HG02642 (cell line): ENCODE results near the gene PRSS8.
A peak's percentile ranks its signal among the peaks of the same experiment; 100 is the strongest.
"Not testable (repeated sequence)": the region's sequence is repeated elsewhere in the genome, so short reads cannot be mapped to it uniquely, and the experiment has no call there.

Source experiments
- ATAC-seq: cut with Tn5 transposase; IDR thresholded peaks from one replicate; pipeline ENCODE4 v1.9.1; 2021; ENCODE audit warnings: mild to moderate bottlenecking; ENCODE audit not compliant: unreplicated experiment, poor library complexity

Gene PRSS8

GRCh38 chr16:31145398-31145990, 10.0 kb upstream of the PRSS8 start:
- ATAC-seq, result no peak

- ATAC-seq, result not testable (repeated sequence)
Measured at GRCh38 chr16:31144418-31144817, 8.9 kb upstream of the PRSS8 start.

- no peak for ATAC-seq
Measured at GRCh38 chr16:31143694-31144148, 8.2 kb upstream of the PRSS8 start.

GRCh38 chr16:31143011-31143693, 7.6 kb upstream of the PRSS8 start:
- no peak for ATAC-seq

- peak; percentile 92 for ATAC-seq
Measured at GRCh38 chr16:31142109-31143010, 6.8 kb upstream of the PRSS8 start.

DNA sequence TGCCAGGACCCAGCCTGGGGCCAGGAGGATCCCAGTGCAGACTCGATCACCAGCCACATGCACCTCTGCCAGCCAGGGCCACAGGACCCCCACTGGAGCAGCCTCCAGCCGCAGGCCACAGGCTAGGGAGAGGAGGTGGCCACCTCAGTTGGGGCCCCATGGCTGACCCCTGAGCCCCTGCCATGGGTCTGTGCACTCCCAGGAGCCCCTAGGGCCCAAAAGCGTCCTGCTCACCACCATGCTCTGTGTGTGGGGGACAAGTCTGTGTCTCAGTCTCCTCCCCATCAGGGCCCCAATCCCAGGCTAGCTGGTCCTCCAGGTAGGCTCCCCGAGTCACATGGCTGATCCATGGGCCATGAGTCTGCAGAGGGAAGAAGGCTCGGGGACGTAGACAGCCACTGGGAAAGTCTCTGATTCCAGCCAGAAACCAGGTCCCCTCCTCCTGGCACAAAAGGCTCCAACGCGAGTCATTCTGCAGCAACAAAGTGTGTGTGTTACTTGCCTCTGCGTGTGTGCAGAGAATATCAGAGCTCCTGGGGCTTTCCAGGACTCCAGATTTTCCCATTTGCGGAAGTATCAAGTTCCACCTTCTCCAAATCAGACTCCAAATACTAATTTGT, 6.1 kb upstream of the PRSS8 start:
- no peak for ATAC-seq

- ATAC-seq, result not testable (repeated sequence)
Measured at GRCh38 chr16:31141071-31141469, 5.5 kb upstream of the PRSS8 start.

DNA sequence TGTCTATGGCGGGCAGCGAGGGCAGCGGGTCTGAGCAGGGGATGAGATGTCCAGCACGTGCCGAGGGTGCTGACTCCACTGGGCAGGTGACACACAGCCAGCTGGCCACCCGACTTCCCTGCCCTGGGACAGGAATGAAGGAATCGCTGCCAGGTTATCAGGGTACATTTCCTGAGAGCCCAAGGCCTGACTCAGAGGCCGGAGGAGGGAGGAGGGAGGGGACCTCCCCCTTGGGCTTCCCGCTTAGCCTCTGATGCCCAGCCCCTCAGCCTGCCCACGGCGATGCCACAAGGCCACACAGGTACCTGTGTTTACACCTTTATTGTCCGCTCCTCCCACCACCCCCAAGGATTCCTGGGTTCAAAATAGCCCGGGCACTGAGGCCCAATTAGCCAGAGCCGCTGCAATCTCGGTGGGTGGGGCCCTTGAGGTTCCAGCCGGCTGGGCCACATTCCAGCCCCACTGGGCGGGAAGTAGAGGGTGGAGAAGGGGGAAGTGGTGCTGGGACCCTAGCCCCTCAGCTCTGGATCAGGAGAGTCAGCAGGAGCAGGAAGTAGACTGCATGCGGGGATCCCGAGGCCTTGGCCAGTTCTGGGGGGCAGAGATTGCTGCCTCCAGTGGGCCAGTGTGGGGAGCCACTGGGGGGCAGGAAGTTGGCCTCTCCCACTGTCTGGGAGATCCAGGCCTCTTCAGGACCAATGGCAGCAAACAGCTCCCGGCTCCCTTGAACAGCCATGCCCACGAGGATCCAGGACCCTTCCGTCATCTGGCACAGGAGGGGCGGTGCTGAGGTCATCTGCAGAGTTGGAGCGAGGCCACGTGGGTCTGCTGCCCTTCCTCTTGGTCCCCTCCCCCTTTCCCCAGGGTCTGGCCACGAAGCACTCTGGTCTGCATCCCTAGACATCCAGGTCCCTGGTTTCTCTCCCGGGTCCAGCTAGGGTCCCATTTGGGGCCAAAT, 3.4 kb upstream of the PRSS8 start:
- ATAC-seq, result no peak

DNA sequence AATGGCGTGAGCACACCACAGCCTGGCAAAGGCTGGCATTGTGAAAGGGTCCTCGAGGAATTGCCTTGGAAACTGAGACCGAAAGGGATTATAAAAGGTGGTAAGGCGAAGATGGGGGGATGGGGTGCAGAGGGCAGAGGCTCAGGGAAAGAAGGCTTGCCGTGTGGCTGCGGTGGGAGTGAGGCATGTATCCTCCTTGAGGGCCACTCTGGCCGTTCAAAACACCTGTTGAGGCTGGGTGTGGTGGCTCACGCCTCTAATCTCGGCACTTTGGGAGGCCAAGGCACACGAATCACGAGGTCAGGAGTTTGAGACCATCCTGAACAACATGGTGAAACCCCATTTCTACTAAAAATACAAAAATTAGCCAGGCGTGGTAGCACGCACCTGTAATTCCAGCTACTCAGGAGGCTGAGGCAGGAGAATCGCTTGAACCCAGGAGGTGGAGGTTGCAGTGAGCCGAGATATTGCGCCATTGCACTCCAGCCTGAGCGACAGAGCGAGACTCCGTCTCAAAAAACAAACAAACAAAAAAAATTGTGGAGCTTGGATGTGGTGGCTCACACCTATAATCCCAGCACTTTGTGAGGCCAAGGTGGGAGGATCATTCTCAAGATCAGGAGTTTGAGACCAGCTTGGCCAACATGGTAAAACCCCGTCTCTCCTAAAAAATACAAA, 1.4 kb upstream of the PRSS8 start:
- not testable (repeated sequence) for ATAC-seq

- no peak for ATAC-seq
Measured at GRCh38 chr16:31136287-31136662, 748 bp upstream of the PRSS8 start.

DNA sequence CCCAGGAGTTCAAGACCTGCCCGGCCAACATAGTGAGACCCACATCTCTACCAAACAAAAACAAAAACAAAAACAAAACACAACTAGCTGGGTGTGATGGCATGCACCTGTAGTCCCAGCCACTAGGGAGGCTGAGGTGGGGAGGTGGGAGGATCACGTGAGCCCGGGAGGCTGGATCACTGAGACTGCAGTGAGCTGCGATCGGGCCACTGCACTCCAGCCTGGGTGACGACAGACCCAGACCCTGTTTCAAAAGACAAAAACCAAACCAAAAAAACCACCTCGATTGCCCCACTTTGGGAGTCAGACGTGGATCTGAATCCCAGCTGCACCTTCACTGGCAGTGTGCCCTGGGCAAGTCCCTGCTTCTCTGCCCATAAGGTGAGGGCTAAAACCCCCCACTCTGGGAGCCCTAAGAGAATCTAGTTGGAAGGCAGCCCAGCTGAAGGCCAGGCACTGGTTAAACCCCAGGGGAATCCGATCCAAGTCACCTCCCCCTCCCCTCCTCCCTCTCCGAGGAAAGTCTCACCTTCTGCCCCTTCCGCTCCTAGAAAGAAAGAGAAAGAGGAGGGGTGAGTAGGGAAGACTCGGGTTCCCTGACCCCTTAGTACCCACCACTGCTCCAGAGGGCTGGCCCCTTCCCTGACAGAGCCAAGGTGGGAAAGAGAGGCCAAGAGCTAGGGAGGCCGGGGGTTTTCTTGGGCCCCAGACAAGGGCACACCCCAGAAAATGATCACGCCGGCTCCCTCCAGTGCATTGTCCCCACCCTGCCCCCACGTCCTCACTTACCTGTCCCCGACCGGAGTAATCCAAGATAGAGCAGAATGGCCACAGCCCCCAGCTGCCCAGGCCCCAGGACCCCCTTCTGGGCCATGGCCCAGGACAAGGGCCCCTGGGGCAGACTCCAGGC, 647 bp downstream of the PRSS8 start:
- ATAC-seq, result no peak

DNA sequence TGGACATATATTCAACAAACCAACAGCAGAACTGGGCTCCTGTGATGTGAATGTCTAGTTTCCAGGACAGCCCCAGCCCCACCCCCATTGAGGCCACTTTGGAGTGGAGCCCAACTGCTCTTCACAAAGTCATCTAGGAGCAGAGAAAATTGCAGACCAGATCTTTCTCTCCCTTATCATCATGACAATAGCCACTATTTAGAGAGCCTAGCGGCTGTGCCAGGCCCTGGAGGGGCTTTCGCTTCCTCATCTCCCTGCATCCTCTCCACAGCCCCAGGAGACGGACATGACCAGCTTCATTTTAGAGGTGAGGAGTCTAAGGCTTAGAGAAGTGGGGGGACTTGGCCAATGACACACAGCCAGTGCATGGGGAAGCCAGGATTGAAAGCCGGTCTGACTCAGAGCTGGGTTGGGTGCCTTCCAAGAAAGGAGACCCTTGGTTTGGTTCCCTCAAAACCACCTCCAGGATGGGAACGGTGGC, 1.4 kb downstream of the PRSS8 start:
- ATAC-seq, result no peak

- no peak for ATAC-seq
Measured at GRCh38 chr16:31133046-31133501, 2.5 kb downstream of the PRSS8 start.

GRCh38 chr16:31132303-31132979, 3.1 kb downstream of the PRSS8 start:
- no peak for ATAC-seq

DNA sequence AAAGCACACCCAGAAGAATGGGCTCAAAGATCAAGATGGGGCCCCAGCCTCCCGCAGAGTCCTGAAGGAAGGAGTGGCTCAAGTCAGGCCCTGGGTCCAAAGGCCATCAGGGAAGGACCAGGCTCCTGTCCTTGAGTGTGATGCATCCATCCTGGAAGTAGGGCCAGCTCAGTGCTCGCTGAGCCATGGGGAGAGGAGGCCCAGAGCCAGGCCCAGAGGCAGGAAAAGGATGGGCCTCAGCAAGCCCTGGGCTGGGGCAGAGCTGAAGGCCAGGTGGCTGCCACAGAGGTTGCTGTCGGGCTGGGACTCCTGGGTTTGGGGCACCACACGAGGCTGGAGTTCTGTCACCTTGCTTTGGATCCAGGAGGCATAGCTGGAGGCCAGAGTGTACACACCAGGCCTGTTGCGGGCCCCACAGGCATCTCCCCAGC, 3.7 kb downstream of the PRSS8 start:
- ATAC-seq, result no peak

- no peak for ATAC-seq
Measured at GRCh38 chr16:31131416-31131815, 4.1 kb downstream of the PRSS8 start.

DNA sequence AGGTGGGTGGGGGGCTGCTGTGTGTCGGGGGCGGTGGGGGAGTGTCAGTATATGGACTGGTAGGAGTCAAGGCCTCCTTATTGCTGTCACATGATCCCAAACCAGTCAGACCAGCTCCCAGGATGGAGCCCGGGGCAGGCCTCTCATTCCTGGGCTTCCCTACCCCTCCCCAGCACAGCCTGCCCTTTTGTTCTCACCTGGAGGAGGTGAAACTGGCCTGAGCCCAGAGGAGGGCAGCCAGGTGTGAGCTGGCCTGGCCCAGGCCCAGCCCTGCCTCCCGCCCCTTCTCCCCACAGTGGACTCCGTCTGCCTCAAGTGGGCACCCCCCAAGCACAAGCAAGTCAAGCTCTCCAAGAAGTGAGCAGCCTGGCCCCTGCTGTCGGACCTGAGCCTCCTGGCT, 4.6 kb downstream of the PRSS8 start:
- no peak for ATAC-seq
